ENCODE results near the gene CNPY1. TPM values are rescaled to one million over a fixed set of nuclear protein-coding genes. Genes with fewer than 3 reads are reported as not detected.

The CNPY1 gene
- total and polyA plus RNA-seq, 2 donors (not counting 1 experiment from before 2014, with no cell fraction given) = not detected

DNA sequence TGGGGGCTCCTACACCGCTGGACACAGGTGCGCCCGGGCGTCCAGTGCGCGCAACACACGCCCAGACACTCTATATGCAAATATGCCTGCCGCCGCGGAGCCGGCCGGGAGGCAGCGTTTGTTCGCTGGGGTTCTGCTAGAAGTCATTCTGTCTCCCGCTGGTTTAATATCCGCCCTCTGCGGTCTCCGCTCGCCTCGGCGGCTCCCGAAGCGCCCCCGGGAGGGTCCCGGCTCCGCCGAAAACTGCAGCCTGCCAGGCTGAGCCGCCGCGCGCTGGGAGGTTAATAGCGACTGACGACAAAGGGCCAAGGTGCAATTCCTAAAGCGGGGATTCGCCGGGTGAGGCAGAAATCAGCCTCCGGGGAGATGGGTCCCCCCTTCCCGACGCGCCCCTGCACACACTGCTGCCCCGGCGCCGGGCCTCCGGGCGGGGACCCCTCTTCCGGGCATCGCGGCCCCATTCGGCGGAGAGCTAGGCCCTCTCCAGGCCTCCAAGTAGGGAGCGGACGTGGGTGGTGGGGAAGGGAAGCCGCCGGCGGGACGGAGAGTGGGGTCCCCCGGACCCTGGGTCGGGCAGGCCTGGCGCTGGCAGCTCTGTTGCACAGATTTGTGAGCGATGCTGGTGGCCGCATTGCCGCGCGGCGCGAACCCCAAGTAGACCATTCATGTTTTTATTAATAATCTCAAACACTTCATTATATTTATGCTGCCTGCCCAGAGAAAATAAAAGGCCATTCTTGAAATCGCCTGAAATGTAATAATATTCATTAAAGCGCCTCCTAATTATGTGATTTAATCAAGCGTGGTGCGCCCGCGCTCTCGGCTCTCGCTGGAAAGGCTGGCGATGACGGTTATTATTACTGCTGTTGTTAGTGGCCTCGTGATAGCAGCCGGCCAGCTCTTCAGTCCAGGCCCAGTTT lies 79.3 kb downstream of the CNPY1 start:
- Histone ChIP-seq H4K20me1 (ENCODE audit: control insufficient read depth, insufficient read depth, low read length, poor library complexity, severe bottlenecking) (no peaks in the 10 kb centered on the region), H3K27ac (ENCODE audit: low read length in 2 of 2) (no peak overlapping the region), H3K9ac (ENCODE audit: low read length) (peak overlapping the region; percentile 44), H2AFZ (ENCODE audit: insufficient read depth, low read depth, low read length, poor library complexity, severe bottlenecking) (peak overlapping the region; percentile 44), H3K27me3 (replicated peaks in 1 of 4; ENCODE audit: control extremely low read depth in 1 of 4, control insufficient read depth in 3 of 4, insufficient read depth in 4 of 4, low read length in 3 of 4) (peaks cover 0 to 96% (median 85%) of the 10 kb centered on the region in 4 experiments), H3K4me1 (ENCODE audit: control insufficient read depth in 2 of 2, insufficient read depth in 2 of 2, low read length in 2 of 2) (peaks cover 39 to 59% of the 10 kb centered on the region in 2 donors), H3K4me3 (ENCODE audit: control extremely low read depth in 1 of 5, extremely low read depth in 1 of 5, insufficient read depth in 1 of 5, low read depth in 2 of 5, low read length in 4 of 5) (peak overlapping the region in 3 of 5 experiments; percentile 9 to 45 (median 30)), H3K4me2 (replicated peaks; ENCODE audit: low read depth, low read length, poor library complexity, severe bottlenecking) (peak overlapping the region; percentile 73), H3K9me3 (ENCODE audit: control extremely low read depth in 1 of 3, control insufficient read depth in 2 of 3, insufficient read depth in 1 of 3, low read length in 2 of 3) (peaks cover 0 to 72% (median 0%) of the 10 kb centered on the region in 3 donors), H3K79me2 (ENCODE audit: control insufficient read depth, insufficient read depth, low read length) (no peaks in the 10 kb centered on the region), H3K36me3 (replicated peaks in 1 of 2; ENCODE audit: control extremely low read depth in 1 of 2, control insufficient read depth in 1 of 2, extremely low read depth in 1 of 2, insufficient read depth in 2 of 2, low read length in 1 of 2) (no peaks in the 10 kb centered on the region)
- intact Hi-C loops (cut with micrococcal nuclease) = loop anchor here (2.0 to 5.0 kb wide), 3 partner anchors 40 to 300 kb away; no protein-coding TSS in a partner anchor
- Mint-ChIP-seq H3K27ac (no peak overlapping the region), H3K9me3 (ENCODE audit: insufficient read depth) (no peaks in the 10 kb centered on the region), H3K4me3 (peak overlapping the region; percentile 64), H3K27me3 (peaks cover 78% of the 10 kb centered on the region), H3K4me1 (peaks cover 21% of the 10 kb centered on the region)
- DNase-seq (peak; percentile 59), ATAC-seq (ENCODE audit: low read depth) (no peak)
- WGBS (ENCODE audit: insufficient coverage) = 6% methylated on average over 77 of the region's 78 CpGs
- no peak for TF ChIP-seq EZH2 (IDR thresholded peaks at IDR 0.05; ENCODE audit: borderline replicate concordance, insufficient read depth, low read depth, low read length, poor library complexity, severe bottlenecking)
- POLR2A ChIA-PET = no interaction called here
- CTCF ChIA-PET = interaction anchor here (1.1 kb wide), 1 partner anchor 94 kb away, joined by 3 read pairs; no protein-coding TSS in a partner anchor

DNA sequence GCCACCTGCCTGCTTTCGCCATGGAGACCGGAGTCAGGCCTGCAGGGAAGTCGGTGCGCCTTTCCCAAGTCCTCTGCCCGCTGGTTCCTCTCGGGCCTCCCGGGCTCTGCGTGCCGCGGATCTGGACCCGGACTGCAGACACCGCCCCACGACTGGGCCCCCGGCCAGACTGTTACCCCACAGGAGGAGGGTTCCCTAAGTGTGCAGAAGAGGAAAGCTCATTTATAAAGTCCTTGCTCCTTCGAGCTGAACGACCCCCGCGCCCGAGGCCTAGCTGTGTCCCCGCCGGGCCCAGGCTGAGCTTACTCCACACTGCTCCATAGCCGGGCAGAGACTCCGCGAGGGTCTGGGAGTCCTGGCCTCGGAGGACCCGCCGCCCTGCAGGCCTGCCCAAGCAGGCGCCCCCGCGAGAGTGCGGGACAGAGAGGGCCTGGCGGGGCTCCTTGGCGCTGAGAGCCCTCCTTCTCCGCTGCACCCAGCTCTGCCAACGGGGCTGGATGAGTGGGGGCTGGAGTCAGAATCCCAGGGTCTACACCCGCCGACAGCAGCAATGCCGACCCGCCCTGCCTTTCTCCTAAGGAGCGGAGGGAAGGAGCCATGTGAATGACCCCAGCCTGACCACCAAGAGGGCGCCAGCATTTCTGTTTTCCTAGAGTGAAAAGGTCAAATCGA lies 80.1 kb downstream of the CNPY1 start:
- H3K9me3 ChIP-seq (ENCODE audit: control extremely low read depth in 1 of 3, control insufficient read depth in 2 of 3, insufficient read depth in 1 of 3, low read length in 2 of 3) = peaks cover 0 to 74% (median 0%) of the 10 kb centered on the region in 3 donors
- H3K27ac Mint-ChIP-seq = no peak overlapping the region
- CTCF ChIA-PET = interaction anchor here (1.1 kb wide), 1 partner anchor 93 kb away, joined by 3 read pairs; no protein-coding TSS in a partner anchor
- no peaks in the 10 kb centered on the region for H3K9me3 Mint-ChIP-seq (ENCODE audit: insufficient read depth)
- H3K79me2 ChIP-seq (ENCODE audit: control insufficient read depth, insufficient read depth, low read length) = no peaks in the 10 kb centered on the region
- H3K27ac ChIP-seq (ENCODE audit: low read length in 2 of 2) = no peak overlapping the region
- peaks cover 21% of the 10 kb centered on the region for H3K4me1 Mint-ChIP-seq
- peak overlapping the region; percentile 64 for H3K4me3 Mint-ChIP-seq
- ATAC-seq (ENCODE audit: low read depth) = no peak
- DNase-seq = peak; percentile 32
- WGBS (ENCODE audit: insufficient coverage) = 11% methylated on average over 41 of the region's 42 CpGs
- H3K27me3 Mint-ChIP-seq = peaks cover 76% of the 10 kb centered on the region
- no peak for TF ChIP-seq EZH2 (IDR thresholded peaks at IDR 0.05; ENCODE audit: borderline replicate concordance, insufficient read depth, low read depth, low read length, poor library complexity, severe bottlenecking)
- TF ChIP-seq, protein P1, sequence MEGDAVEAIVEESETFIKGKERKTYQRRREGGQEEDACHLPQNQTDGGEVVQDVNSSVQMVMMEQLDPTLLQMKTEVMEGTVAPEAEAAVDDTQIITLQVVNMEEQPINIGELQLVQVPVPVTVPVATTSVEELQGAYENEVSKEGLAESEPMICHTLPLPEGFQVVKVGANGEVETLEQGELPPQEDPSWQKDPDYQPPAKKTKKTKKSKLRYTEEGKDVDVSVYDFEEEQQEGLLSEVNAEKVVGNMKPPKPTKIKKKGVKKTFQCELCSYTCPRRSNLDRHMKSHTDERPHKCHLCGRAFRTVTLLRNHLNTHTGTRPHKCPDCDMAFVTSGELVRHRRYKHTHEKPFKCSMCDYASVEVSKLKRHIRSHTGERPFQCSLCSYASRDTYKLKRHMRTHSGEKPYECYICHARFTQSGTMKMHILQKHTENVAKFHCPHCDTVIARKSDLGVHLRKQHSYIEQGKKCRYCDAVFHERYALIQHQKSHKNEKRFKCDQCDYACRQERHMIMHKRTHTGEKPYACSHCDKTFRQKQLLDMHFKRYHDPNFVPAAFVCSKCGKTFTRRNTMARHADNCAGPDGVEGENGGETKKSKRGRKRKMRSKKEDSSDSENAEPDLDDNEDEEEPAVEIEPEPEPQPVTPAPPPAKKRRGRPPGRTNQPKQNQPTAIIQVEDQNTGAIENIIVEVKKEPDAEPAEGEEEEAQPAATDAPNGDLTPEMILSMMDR (IDR thresholded peaks at IDR 0.05) = no peak
- H3K36me3 ChIP-seq (replicated peaks in 1 of 2; ENCODE audit: control extremely low read depth in 1 of 2, control insufficient read depth in 1 of 2, extremely low read depth in 1 of 2, insufficient read depth in 2 of 2, low read length in 1 of 2) = no peaks in the 10 kb centered on the region
- intact Hi-C loops (cut with micrococcal nuclease) = loop anchor here (2.0 to 5.0 kb wide), 3 partner anchors 41 to 301 kb away; no protein-coding TSS in a partner anchor
- peak overlapping the region; percentile 44 for H2AFZ ChIP-seq (ENCODE audit: insufficient read depth, low read depth, low read length, poor library complexity, severe bottlenecking)
- H3K9ac ChIP-seq (ENCODE audit: low read length) = peak overlapping the region; percentile 44
- peak overlapping the region; percentile 73 for H3K4me2 ChIP-seq (replicated peaks; ENCODE audit: low read depth, low read length, poor library complexity, severe bottlenecking)
- H3K27me3 ChIP-seq (replicated peaks in 1 of 4; ENCODE audit: control extremely low read depth in 1 of 4, control insufficient read depth in 3 of 4, insufficient read depth in 4 of 4, low read length in 3 of 4) = peaks cover 0 to 96% (median 85%) of the 10 kb centered on the region in 4 experiments
- no peaks in the 10 kb centered on the region for H4K20me1 ChIP-seq (ENCODE audit: control insufficient read depth, insufficient read depth, low read length, poor library complexity, severe bottlenecking)
- H3K4me3 ChIP-seq (ENCODE audit: control extremely low read depth in 1 of 5, extremely low read depth in 1 of 5, insufficient read depth in 1 of 5, low read depth in 2 of 5, low read length in 4 of 5) = peak overlapping the region in 3 of 5 experiments; percentile 9 to 30 (median 9)
- POLR2A ChIA-PET = no interaction called here
- H3K4me1 ChIP-seq (ENCODE audit: control insufficient read depth in 2 of 2, insufficient read depth in 2 of 2, low read length in 2 of 2) = peaks cover 36 to 58% of the 10 kb centered on the region in 2 donors
